WTC11 (cell line): ENCODE data around the gene SPTLC2. TPM values are rescaled to one million over a fixed set of nuclear protein-coding genes. Genes with fewer than 3 reads are reported as not detected.

ENCODE experiments used
- ATAC-seq: fragments of 200-7000 bp; cut with Tn5 transposase; 2 replicates; pipeline ENCODE4 v1.10.0; 2021; ENCODE audit warnings: mild to moderate bottlenecking, moderate library complexity
- CTCF ChIA-PET: fragments of 300-600 bp; sonication (Branson Sonifier 250); formaldehyde crosslinking; loops from one replicate; lab custom pipeline; 2021; ENCODE audit warnings: antibody characterized with exemption; lab: Charles Lee
- POLR2A ChIA-PET: fragments of 350-600 bp; sonication (Branson Sonifier 250); formaldehyde crosslinking; loops from one replicate; lab custom pipeline; 2021; ENCODE audit warnings: antibody characterized with exemption; lab: Charles Lee
- DNase-seq: peaks from one replicate; pipeline ENCODE4 v3.0.0; 2021; ENCODE audit warnings: low spot score
- H3K27ac Mint-ChIP-seq: 2 replicates; pipeline ENCODE4 v1.8.0; 2021; ENCODE audit warnings: mixed read lengths
- H3K27me3 Mint-ChIP-seq: 2 replicates; pipeline ENCODE4 v1.8.0; 2021; ENCODE audit warnings: low read depth, mild to moderate bottlenecking, moderate library complexity, mixed read lengths
- H3K36me3 Mint-ChIP-seq: 2 replicates; pipeline ENCODE4 v1.8.0; 2021; ENCODE audit warnings: mixed read lengths
- H3K4me1 Mint-ChIP-seq: 2 replicates; pipeline ENCODE4 v1.8.0; 2022; ENCODE audit warnings: mixed read lengths
- H3K4me3 Mint-ChIP-seq: 2 replicates; pipeline ENCODE4 v1.8.0; 2021; ENCODE audit warnings: mild to moderate bottlenecking, moderate library complexity, mixed read lengths
- H3K9me3 Mint-ChIP-seq: 2 replicates; pipeline ENCODE4 v1.8.0; 2021; ENCODE audit warnings: mixed read lengths
- EMX1 ChIP-seq: fragments of 250-450 bp; sonication (Bioruptor Pico); IDR thresholded peaks from 2 replicates; pipeline ENCODE4 v1.8.0; 2021; ENCODE audit warnings: mild to moderate bottlenecking
- ETV6 ChIP-seq: sonication (generic); formaldehyde crosslinking; IDR thresholded peaks from 2 replicates; pipeline ENCODE4 v1.8.1; 2022; ENCODE audit warnings: mild to moderate bottlenecking, missing genetic modification reagents
- FOXP1 ChIP-seq: sonication (generic); formaldehyde crosslinking; IDR thresholded peaks from 2 replicates; pipeline ENCODE4 v1.8.0; 2022; ENCODE audit warnings: missing genetic modification reagents, mild to moderate bottlenecking, moderate library complexity, borderline replicate concordance
- GTF2I ChIP-seq: fragments of 250-450 bp; sonication (Bioruptor Pico); conservative IDR thresholded peaks from 2 replicates; pipeline ENCODE4 v1.4.0; 2021; ENCODE audit warnings: mild to moderate bottlenecking
- IRF2 ChIP-seq: sonication (generic); formaldehyde crosslinking; IDR thresholded peaks from 2 replicates; pipeline ENCODE4 v1.8.0; 2022; ENCODE audit warnings: low read depth, missing genetic modification reagents, borderline replicate concordance
- KAT7 ChIP-seq: sonication (generic); formaldehyde crosslinking; IDR thresholded peaks from 2 replicates; pipeline ENCODE4 v1.8.1; 2023; ENCODE audit warnings: missing genetic modification reagents, mild to moderate bottlenecking, borderline replicate concordance
- NFATC4 ChIP-seq: fragments of 250-450 bp; sonication (Bioruptor Pico); IDR thresholded peaks from 2 replicates; pipeline ENCODE4 v1.9.0; 2021; ENCODE audit warnings: mild to moderate bottlenecking
- NFE2L1 ChIP-seq: sonication (generic); formaldehyde crosslinking; IDR thresholded peaks from 2 replicates; pipeline ENCODE4 v1.8.1; 2023; ENCODE audit warnings: missing genetic modification reagents
- NFYB ChIP-seq: sonication (generic); formaldehyde crosslinking; conservative IDR thresholded peaks from 2 replicates; pipeline ENCODE4 v1.8.0; 2022; ENCODE audit warnings: low read depth, missing genetic modification reagents
- NR3C1 ChIP-seq: sonication (generic); formaldehyde crosslinking; conservative IDR thresholded peaks from 2 replicates; pipeline ENCODE4 v1.8.1; 2023; ENCODE audit warnings: low read depth, mild to moderate bottlenecking, missing genetic modification reagents
- RORB ChIP-seq: fragments of 250-450 bp; sonication (Bioruptor Pico); IDR thresholded peaks from 2 replicates; pipeline ENCODE4 v1.9.0; 2021; ENCODE audit warnings: mild to moderate bottlenecking
- SMAD4 ChIP-seq: sonication (generic); formaldehyde crosslinking; IDR thresholded peaks from 2 replicates; pipeline ENCODE4 v1.8.0; 2022; ENCODE audit warnings: mild to moderate bottlenecking, missing genetic modification reagents
- TCF7 ChIP-seq: sonication (generic); formaldehyde crosslinking; IDR thresholded peaks from 2 replicates; pipeline ENCODE4 v1.8.0; 2022; ENCODE audit warnings: mild to moderate bottlenecking, low read depth, missing genetic modification reagents, moderate library complexity
- ZNF263 ChIP-seq: sonication (generic); formaldehyde crosslinking; IDR thresholded peaks from 2 replicates; pipeline ENCODE4 v1.8.1; 2022; ENCODE audit warnings: low read depth, mild to moderate bottlenecking, moderate library complexity, missing genetic modification reagents
- ZNF396 ChIP-seq: fragments of 250-450 bp; sonication (Bioruptor Pico); IDR thresholded peaks from 2 replicates; pipeline ENCODE4 v1.8.0; 2021; ENCODE audit warnings: mild to moderate bottlenecking, moderate library complexity, borderline replicate concordance
- ZNF416 ChIP-seq: fragments of 250-450 bp; sonication (Bioruptor Pico); IDR thresholded peaks from 2 replicates; pipeline ENCODE4 v1.9.0; 2021; ENCODE audit warnings: mild to moderate bottlenecking, inconsistent platforms
- total RNA-seq: library from RNA; stranded (reverse); gene quantifications from 3 replicates; pipeline ENCODE4 v1.2.3, GENCODE V29; 2021
- TF ChIP-seq, protein P1 (sequence below): fragments of 250-450 bp; sonication (Bioruptor Pico); IDR thresholded peaks from 2 replicates; pipeline ENCODE4 v1.8.0; 2021; ENCODE audit warnings: mild to moderate bottlenecking
- TF ChIP-seq, protein P2 (sequence below): sonication (generic); formaldehyde crosslinking; conservative IDR thresholded peaks from 2 replicates; pipeline ENCODE4 v1.8.1; 2022; ENCODE audit warnings: mild to moderate bottlenecking, missing genetic modification reagents
- TF ChIP-seq, protein P3 (sequence below): sonication (generic); formaldehyde crosslinking; IDR thresholded peaks from 2 replicates; pipeline ENCODE4 v1.8.0; 2022; ENCODE audit warnings: missing genetic modification reagents
- TF ChIP-seq, protein P4 (sequence below): sonication (generic); formaldehyde crosslinking; IDR thresholded peaks from 2 replicates; pipeline ENCODE4 v1.8.0; 2022; ENCODE audit warnings: mild to moderate bottlenecking, missing genetic modification reagents
- TF ChIP-seq, protein P5 (sequence below): sonication (generic); formaldehyde crosslinking; IDR thresholded peaks from 2 replicates; pipeline ENCODE4 v1.8.1; 2023; ENCODE audit warnings: mild to moderate bottlenecking, missing genetic modification reagents, moderate library complexity
- TF ChIP-seq, protein P6 (sequence below): fragments of 200-600 bp; IDR thresholded peaks from 2 replicates; pipeline ENCODE4 v1.8.0; 2022; ENCODE audit warnings: antibody characterized with exemption
- TF ChIP-seq, protein P7 (sequence below): sonication (generic); formaldehyde crosslinking; IDR thresholded peaks from 2 replicates; pipeline ENCODE4 v1.8.0; 2022; ENCODE audit warnings: mild to moderate bottlenecking, missing genetic modification reagents
- TF ChIP-seq, protein P8 (sequence below): fragments of 250-450 bp; sonication (Bioruptor Pico); IDR thresholded peaks from 2 replicates; pipeline ENCODE4 v1.9.0; 2021; ENCODE audit warnings: mild to moderate bottlenecking

The SPTLC2 gene
- total RNA-seq, 1 experiment from 2014 or later: 40.1 TPM

DNA sequence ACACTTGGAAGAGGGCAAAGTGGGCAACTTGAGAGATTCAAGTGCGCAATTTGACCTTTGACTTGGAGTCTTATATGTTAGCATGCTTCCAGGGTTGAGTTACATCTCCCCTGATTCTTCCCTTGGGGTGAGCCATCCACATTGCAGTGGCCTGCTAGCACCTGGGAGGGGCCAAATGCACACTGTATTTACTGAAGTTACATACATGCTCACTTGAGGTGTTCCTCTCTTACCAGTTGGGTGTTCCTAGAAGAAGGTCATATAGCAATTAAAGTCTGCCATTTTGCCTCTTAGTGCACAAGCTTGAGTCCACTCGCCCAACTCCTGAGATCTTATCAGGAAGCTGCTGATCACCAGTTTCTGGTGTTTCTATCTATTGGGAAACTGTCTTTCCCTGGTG is 13.7 kb upstream of the SPTLC2 start:
- H3K9me3 Mint-ChIP-seq: peaks cover 63% of the 10 kb centered on the region
- H3K36me3 Mint-ChIP-seq: peaks cover 40% of the 10 kb centered on the region
- no peak overlapping the region for H3K4me3 Mint-ChIP-seq
- no peaks in the 10 kb centered on the region for H3K4me1 Mint-ChIP-seq
- peaks cover 15% of the 10 kb centered on the region for H3K27me3 Mint-ChIP-seq
- POLR2A ChIA-PET: no interaction called here
- TF ChIP-seq, protein P1, sequence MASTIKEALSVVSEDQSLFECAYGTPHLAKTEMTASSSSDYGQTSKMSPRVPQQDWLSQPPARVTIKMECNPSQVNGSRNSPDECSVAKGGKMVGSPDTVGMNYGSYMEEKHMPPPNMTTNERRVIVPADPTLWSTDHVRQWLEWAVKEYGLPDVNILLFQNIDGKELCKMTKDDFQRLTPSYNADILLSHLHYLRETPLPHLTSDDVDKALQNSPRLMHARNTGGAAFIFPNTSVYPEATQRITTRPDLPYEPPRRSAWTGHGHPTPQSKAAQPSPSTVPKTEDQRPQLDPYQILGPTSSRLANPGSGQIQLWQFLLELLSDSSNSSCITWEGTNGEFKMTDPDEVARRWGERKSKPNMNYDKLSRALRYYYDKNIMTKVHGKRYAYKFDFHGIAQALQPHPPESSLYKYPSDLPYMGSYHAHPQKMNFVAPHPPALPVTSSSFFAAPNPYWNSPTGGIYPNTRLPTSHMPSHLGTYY (CRISPR knock-in tag): no peak
- TF ChIP-seq, protein P2, sequence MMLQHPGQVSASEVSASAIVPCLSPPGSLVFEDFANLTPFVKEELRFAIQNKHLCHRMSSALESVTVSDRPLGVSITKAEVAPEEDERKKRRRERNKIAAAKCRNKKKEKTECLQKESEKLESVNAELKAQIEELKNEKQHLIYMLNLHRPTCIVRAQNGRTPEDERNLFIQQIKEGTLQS (CRISPR knock-in tag): no peak
- TF ChIP-seq, protein P3, sequence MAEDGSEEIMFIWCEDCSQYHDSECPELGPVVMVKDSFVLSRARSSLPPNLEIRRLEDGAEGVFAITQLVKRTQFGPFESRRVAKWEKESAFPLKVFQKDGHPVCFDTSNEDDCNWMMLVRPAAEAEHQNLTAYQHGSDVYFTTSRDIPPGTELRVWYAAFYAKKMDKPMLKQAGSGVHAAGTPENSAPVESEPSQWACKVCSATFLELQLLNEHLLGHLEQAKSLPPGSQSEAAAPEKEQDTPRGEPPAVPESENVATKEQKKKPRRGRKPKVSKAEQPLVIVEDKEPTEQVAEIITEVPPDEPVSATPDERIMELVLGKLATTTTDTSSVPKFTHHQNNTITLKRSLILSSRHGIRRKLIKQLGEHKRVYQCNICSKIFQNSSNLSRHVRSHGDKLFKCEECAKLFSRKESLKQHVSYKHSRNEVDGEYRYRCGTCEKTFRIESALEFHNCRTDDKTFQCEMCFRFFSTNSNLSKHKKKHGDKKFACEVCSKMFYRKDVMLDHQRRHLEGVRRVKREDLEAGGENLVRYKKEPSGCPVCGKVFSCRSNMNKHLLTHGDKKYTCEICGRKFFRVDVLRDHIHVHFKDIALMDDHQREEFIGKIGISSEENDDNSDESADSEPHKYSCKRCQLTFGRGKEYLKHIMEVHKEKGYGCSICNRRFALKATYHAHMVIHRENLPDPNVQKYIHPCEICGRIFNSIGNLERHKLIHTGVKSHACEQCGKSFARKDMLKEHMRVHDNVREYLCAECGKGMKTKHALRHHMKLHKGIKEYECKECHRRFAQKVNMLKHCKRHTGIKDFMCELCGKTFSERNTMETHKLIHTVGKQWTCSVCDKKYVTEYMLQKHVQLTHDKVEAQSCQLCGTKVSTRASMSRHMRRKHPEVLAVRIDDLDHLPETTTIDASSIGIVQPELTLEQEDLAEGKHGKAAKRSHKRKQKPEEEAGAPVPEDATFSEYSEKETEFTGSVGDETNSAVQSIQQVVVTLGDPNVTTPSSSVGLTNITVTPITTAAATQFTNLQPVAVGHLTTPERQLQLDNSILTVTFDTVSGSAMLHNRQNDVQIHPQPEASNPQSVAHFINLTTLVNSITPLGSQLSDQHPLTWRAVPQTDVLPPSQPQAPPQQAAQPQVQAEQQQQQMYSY (CRISPR knock-in tag): no peak
- no peak for TF ChIP-seq ZNF416 (CRISPR knock-in tag)
- TF ChIP-seq NFATC4: no peak
- TF ChIP-seq EMX1: no peak
- no peak for TF ChIP-seq ZNF263 (CRISPR knock-in tag)
- TF ChIP-seq FOXP1: no peak
- TF ChIP-seq, protein P4, sequence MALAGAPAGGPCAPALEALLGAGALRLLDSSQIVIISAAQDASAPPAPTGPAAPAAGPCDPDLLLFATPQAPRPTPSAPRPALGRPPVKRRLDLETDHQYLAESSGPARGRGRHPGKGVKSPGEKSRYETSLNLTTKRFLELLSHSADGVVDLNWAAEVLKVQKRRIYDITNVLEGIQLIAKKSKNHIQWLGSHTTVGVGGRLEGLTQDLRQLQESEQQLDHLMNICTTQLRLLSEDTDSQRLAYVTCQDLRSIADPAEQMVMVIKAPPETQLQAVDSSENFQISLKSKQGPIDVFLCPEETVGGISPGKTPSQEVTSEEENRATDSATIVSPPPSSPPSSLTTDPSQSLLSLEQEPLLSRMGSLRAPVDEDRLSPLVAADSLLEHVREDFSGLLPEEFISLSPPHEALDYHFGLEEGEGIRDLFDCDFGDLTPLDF (CRISPR knock-in tag): no peak
- TF ChIP-seq GTF2I (CRISPR knock-in tag): no peak
- TF ChIP-seq IRF2 (CRISPR knock-in tag): no peak
- TF ChIP-seq, protein P5, sequence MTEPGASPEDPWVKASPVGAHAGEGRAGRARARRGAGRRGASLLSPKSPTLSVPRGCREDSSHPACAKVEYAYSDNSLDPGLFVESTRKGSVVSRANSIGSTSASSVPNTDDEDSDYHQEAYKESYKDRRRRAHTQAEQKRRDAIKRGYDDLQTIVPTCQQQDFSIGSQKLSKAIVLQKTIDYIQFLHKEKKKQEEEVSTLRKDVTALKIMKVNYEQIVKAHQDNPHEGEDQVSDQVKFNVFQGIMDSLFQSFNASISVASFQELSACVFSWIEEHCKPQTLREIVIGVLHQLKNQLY (CRISPR knock-in tag): no peak
- no peak for TF ChIP-seq NFE2L1 (CRISPR knock-in tag)
- TF ChIP-seq SMAD4: no peak
- TF ChIP-seq ETV6 (CRISPR knock-in tag): no peak
- TF ChIP-seq KAT7 (CRISPR knock-in tag): no peak
- DNase-seq (no peak), ATAC-seq (no peak)
- CTCF ChIA-PET: no interaction called here
- no peak overlapping the region for H3K27ac Mint-ChIP-seq

DNA sequence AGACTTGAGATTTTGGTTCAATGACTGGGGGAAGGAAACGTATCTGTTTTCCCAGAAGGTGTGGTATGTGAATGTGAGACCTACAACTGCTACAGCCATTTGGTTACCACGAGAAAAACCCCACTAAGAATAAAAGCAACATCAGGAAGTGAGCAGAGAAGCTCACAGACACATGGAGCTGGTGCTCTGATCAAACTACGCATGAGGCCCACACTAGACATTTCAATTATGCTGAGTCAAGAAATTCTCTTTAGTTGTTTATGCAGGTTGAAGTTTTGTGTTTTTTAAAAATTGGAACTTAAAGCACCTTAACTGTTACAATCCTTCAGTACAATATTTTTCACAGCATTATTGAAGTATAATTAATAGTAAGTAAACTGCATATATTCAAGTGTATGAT is 8.9 kb upstream of the SPTLC2 start:
- ATAC-seq (no peak), DNase-seq (no peak)
- no peak overlapping the region for H3K4me3 Mint-ChIP-seq
- peaks cover 6% of the 10 kb centered on the region for H3K36me3 Mint-ChIP-seq
- no peaks in the 10 kb centered on the region for H3K4me1 Mint-ChIP-seq
- H3K9me3 Mint-ChIP-seq: peaks cover 28% of the 10 kb centered on the region
- peaks cover 6% of the 10 kb centered on the region for H3K27me3 Mint-ChIP-seq
- ChIA-PET POLR2A (no interaction called here), CTCF (no interaction called here)
- H3K27ac Mint-ChIP-seq: no peak overlapping the region
- no peak for TF ChIP-seq IRF2 (CRISPR knock-in tag)
- TF ChIP-seq TCF7 (CRISPR knock-in tag): no peak
- no peak for TF ChIP-seq ZNF396 (CRISPR knock-in tag)
- TF ChIP-seq, protein P1 (CRISPR knock-in tag): no peak
- no peak for TF ChIP-seq RORB (CRISPR knock-in tag)
- no peak for TF ChIP-seq NFYB (CRISPR knock-in tag)
- TF ChIP-seq, protein P6, sequence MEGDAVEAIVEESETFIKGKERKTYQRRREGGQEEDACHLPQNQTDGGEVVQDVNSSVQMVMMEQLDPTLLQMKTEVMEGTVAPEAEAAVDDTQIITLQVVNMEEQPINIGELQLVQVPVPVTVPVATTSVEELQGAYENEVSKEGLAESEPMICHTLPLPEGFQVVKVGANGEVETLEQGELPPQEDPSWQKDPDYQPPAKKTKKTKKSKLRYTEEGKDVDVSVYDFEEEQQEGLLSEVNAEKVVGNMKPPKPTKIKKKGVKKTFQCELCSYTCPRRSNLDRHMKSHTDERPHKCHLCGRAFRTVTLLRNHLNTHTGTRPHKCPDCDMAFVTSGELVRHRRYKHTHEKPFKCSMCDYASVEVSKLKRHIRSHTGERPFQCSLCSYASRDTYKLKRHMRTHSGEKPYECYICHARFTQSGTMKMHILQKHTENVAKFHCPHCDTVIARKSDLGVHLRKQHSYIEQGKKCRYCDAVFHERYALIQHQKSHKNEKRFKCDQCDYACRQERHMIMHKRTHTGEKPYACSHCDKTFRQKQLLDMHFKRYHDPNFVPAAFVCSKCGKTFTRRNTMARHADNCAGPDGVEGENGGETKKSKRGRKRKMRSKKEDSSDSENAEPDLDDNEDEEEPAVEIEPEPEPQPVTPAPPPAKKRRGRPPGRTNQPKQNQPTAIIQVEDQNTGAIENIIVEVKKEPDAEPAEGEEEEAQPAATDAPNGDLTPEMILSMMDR: no peak
- no peak for TF ChIP-seq NR3C1 (CRISPR knock-in tag)
- TF ChIP-seq, protein P7, sequence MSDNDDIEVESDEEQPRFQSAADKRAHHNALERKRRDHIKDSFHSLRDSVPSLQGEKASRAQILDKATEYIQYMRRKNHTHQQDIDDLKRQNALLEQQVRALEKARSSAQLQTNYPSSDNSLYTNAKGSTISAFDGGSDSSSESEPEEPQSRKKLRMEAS (CRISPR knock-in tag): no peak
- TF ChIP-seq, protein P8, sequence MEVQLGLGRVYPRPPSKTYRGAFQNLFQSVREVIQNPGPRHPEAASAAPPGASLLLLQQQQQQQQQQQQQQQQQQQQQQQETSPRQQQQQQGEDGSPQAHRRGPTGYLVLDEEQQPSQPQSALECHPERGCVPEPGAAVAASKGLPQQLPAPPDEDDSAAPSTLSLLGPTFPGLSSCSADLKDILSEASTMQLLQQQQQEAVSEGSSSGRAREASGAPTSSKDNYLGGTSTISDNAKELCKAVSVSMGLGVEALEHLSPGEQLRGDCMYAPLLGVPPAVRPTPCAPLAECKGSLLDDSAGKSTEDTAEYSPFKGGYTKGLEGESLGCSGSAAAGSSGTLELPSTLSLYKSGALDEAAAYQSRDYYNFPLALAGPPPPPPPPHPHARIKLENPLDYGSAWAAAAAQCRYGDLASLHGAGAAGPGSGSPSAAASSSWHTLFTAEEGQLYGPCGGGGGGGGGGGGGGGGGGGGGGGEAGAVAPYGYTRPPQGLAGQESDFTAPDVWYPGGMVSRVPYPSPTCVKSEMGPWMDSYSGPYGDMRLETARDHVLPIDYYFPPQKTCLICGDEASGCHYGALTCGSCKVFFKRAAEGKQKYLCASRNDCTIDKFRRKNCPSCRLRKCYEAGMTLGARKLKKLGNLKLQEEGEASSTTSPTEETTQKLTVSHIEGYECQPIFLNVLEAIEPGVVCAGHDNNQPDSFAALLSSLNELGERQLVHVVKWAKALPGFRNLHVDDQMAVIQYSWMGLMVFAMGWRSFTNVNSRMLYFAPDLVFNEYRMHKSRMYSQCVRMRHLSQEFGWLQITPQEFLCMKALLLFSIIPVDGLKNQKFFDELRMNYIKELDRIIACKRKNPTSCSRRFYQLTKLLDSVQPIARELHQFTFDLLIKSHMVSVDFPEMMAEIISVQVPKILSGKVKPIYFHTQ (CRISPR knock-in tag): no peak
